Measurements from ENCODE around the gene MTMR2.
"Not testable (repeated sequence)": the region's sequence is repeated elsewhere in the genome, so short reads cannot be mapped to it uniquely, and the experiment has no call there.

MTMR2 gene

GRCh38 chr11:95816037-95816436, 107.9 kb downstream of the MTMR2 start:
- DNase-seq (ENCODE audit: low spot score), result no peak

DNA sequence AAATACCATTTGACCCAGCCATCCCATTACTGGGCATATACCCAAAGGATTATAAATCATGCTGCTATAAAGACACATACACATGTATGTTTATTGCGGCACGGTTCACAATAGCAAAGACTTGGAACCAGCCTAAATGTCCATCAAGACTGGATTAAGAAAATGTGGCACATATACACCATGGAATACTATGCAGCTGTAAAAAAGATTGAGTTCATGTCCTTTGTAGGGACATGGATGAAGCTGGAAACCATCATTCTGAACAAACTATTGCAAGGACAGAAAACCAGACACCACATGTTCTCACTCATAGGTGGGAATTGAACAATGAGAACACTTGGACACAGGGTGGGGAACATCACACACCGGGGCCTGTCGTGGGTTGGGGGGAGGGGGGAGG, 112.9 kb downstream of the MTMR2 start:
- not testable (repeated sequence) for DNase-seq (ENCODE audit: low spot score)

GRCh38 chr11:95806464-95806863, 117.4 kb downstream of the MTMR2 start:
- not testable (repeated sequence) for DNase-seq (ENCODE audit: low spot score)

GRCh38 chr11:95805869-95806268, 118.0 kb downstream of the MTMR2 start:
- no peak for DNase-seq (ENCODE audit: low spot score)

DNA sequence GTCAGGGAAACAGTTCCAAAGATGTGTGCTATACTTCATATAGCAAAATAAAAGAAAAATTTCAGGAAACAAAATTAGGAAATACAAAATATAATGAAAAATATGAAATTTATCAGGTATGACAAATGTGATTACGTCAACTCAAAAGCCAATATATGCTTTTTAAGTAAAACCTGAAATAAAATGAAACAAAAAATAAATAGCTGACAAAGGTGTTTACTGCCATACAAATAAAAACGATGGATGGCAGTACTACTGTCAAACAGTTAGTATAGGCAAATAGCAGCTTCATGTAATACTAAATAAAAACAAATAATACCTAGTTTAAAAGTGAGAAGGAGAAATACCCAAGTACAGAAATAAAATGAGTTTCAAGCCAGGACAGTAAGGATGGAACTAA, 119.9 kb downstream of the MTMR2 start:
- DNase-seq (ENCODE audit: low spot score), result no peak

GRCh38 chr11:95802806-95803205, 121.1 kb downstream of the MTMR2 start:
- DNase-seq (ENCODE audit: low spot score), result no peak

DNA sequence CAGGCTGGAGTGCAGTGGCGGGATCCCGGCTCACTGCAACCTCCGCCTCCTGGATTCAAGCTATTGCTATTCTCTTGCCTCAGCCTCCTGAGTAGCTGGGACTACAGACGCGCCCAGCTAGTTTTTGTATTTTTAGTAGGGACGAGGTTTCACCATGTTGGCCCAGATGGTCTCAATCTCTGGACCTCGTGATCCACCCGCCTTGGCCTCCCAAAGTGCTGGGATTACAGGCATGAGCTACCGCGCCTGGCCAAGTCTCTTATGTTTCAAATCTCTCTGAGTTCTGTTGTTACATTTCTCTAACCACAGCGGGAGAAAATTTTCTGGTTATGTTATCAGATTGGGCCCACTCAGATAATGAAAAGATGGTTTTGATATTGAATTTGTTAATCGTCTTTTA, 123.5 kb downstream of the MTMR2 start:
- DNase-seq (ENCODE audit: low spot score), result no peak

GRCh38 chr11:95799546-95799945, 124.4 kb downstream of the MTMR2 start:
- no peak for DNase-seq (ENCODE audit: low spot score)

DNA sequence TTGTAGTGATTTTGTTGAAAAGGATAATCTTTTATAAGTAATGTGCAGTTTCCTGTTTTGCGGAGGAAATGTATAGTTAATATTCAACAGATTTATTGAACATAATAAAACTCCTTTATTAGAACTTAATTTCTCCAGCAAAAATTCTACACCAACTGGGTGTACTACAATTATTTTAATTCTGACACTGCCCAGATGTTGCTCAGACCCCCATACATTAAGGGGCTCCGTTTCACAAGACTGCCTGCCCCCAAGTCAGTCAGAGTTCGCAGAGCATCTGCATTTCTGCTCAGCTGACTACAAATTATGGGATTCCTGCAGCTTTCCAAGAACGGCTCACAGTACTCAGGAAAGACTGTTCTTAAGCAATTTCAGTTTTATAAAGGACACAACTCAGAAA, 127.4 kb downstream of the MTMR2 start:
- DNase-seq (ENCODE audit: low spot score), result no peak

DNA sequence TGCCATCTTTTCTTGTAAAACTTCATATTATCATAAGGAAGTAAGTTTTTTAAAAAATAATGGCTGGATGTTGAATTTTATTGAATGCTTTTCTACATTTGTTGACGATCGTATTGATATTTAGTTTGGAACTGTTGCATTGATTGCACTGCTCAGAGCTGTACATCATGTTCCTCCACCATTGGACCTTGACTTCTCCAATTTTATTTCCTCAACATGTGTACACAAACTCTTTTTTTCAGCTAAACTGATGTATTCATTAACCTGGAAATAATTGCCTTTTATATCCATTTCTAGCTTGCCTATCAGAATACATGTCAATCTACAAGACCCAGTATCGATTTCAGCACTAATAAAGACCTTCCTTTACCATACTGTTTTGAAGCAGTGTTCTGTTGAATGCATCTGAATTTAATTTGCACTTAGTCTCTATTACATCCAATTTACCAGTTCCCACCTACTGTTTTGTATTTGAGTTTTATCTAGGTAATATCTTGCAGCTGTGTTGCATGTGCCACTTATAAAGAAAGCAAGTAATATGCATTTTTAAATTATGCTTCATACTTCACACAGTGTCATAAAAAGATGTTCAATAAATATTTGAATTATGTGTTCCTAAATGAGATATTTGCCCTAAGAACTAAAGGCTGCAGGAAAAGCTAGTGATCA, 128.1 kb downstream of the MTMR2 start:
- DNase-seq (ENCODE audit: low spot score), result no peak

DNA sequence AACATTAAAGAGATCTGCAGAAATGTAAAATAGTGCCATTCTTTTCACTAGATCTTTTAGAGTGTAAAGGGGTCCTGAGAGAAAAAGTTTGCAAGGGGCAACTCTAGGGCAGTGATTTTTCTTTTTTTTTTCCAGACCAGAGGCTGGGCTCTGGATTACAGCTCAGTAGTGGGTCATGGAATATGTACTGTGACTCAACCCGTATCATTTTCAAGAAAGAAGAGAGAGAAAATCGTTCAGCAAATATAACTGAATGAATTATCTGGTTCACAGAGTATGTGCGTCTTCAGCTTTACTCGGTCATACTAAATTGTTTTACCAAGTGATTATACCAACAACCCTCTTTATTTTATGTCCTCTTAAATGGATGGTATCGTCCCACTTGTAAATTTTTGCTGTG, 129.8 kb downstream of the MTMR2 start:
- DNase-seq (ENCODE audit: low spot score), result no peak

DNA sequence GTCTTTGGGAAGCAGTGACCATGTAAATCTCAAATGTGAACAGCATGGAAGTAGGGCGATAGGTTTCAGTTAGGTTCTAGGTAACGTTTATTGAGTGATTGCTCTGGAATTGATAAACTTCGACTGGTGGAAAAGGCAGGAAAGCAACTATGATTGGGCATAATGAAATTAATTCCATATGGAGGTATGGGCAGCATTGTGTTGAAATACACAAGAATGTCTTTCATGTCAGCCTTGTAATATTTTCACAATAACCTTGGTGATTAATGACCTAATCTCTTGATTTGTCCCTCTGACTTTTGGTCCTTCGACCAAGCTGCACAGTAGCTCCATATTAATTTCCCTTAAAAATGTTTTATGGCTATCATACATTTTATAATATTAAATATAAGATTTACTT, 130.8 kb downstream of the MTMR2 start:
- no peak for DNase-seq (ENCODE audit: low spot score)

DNA sequence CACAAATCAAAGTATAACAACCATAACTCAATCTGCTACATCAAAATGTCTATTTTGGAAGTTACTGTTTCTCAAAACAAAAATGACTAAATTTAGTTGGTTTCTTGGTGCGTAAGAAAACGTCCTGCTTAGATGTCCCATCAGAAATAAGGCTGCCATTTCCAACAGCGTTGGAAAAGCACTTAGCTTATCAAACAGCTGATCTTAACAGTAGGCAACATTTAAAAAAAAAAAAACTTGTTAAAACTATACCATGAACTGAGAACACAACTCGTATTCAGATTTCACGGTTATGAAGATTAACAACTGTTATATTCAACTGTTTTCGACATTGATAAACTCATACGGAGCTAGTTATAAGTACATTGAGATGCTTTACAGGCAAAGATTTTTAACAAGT, 131.2 kb downstream of the MTMR2 start:
- DNase-seq (ENCODE audit: low spot score), result no peak

- no peak for DNase-seq (ENCODE audit: low spot score)
Measured at GRCh38 chr11:95792200-95792599, 131.7 kb downstream of the MTMR2 start.

DNA sequence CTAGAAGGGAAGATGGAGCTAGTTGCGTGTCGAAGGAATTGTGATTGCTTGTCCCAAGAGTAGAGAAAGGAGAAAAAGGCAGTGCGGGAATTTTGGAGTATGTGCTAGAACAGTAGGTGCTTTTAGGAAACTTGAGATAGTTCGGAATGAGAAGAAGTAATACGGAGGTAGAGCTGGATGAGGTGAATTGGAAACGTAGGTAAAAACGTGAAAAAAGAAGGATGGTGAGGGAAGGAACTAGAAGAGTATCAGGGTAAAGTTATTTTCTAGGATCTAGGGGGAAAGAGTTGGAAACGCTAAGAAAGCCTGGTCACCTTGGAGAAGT, 132.2 kb downstream of the MTMR2 start:
- no peak for DNase-seq (ENCODE audit: low spot score)

DNA sequence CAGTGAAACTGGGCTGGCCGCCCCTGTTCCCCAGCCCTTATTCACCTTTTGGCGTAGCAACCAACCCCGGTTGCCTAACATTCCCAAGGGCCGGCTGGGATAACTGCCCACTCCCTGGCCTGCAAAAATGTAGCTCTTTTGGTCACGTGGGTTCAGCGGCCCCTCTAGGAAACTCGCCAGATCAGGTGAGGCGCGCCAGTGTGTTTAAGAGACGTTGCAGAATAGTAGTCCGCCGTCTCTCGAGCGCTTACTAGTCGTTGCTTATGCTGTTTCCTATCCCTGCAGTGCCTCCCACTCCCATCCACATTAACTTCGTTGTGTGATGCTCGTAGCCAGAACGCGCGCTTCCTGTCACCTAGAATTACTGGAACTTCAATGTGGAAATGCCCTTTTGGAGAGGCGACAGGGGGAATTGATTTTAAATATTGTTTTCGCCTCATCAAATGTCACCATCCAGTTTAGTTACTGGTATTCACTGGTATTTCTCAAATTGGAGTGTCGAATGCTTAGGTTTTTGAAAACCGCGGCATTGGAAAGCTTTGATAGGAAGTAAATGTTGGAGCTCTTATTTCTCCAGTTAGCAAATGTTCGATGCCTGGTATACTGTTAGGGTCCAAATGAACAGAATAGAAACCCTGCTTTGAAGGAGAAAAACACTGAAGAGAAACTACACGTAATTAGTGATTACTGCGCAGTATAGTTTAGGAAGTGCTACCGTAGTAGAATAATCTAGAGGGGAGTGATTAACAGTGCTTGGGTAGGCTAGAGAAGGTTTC, 132.8 kb downstream of the MTMR2 start:
- DNase-seq (ENCODE audit: low spot score), result peak; percentile 66

GRCh38 chr11:95790123-95790932, 133.6 kb downstream of the MTMR2 start, which contains the start of gene CEP57:
Gene CEP57, plus strand, starts transcription at chr11:95790498. Its CDS starts 201 bp downstream, at chr11:95790699.
- DNase-seq (ENCODE audit: low spot score), result peak; percentile 99

GRCh38 chr11:95789506-95790122, 134.3 kb downstream of the MTMR2 start, which contains the start of gene FAM76B:
Gene FAM76B, minus strand, starts transcription at chr11:95789782. Its CDS starts 304 bp downstream, at chr11:95789478.
- peak; percentile 100 for DNase-seq (ENCODE audit: low spot score)

GRCh38 chr11:95788921-95789505, 134.9 kb downstream of the MTMR2 start:
- DNase-seq (ENCODE audit: low spot score), result peak; percentile 66
